NOMO-1 (cell line): ENCODE measurements around the gene KATNIP.
A peak's percentile ranks its signal among the peaks of the same experiment; 100 is the strongest.
"Not testable (repeated sequence)": the region's sequence is repeated elsewhere in the genome, so short reads cannot be mapped to it uniquely, and the experiment has no call there.

Experiments used
- DNase-seq, 2 experiments: peaks; one replicate each; lab custom pipeline; 2025; ENCODE audit not compliant: unreplicated experiment in 2 of 2; lab: John Stamatoyannopoulos, UW

KATNIP gene

DNA sequence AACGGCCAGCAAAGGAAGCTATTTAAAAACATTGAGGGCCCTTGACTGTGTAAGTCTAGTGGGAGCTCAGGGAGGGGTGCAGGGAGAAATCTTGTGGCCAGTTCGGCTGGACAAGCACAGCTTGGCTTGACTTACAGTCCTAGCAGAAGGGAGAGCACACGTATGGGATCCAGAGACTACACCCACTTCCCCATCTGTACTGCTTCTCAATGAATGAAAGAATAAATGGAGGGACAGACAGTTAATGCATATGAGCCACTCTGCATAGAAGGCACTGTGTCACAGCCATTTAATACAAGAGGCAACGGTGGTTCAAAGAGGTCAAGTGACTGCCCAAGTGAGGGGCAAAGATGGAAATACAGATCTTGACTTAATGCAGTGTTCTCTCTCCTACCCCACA, 15.7 kb upstream of the KATNIP start:
- DNase-seq: no peak

DNA sequence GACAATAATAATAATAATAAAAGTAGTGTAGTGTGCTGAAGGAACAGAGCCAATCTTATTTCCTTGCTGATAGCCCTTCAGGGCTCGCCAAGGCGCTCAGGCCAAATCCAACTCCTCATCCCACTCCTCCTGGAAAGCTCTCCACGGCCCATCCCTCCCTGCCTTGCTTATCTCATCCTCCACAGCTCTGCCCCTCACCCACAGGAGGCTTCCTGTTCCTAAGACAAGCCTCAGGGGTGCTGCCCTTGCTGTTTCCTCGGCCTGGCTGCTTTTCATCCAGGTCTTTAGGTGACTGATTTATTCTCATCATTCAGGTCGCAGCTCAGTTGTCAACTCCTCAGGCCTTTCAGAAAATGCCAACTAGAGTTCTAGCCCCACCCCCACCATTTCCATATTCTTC, 11.4 kb upstream of the KATNIP start:
- no peak for DNase-seq

DNA sequence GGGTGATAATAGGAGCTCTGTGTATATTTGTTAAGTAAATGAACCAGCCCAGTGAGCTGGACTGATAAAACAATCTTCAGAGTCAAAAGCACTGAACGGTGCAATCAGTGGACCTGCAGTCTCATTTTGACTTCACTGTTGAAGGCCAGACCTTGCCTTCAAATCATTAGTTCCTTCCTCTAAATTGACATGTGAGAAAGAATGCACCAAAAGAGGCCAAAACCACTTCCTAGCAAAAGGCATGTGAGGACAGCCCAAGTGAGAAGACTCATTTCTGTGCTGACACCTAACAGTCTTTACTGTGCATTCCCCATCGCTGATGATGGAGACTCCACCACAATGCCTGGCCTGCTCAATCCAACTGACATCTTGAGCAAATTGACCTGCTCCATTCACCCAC, 10.8 kb upstream of the KATNIP start:
- DNase-seq: no peak

DNA sequence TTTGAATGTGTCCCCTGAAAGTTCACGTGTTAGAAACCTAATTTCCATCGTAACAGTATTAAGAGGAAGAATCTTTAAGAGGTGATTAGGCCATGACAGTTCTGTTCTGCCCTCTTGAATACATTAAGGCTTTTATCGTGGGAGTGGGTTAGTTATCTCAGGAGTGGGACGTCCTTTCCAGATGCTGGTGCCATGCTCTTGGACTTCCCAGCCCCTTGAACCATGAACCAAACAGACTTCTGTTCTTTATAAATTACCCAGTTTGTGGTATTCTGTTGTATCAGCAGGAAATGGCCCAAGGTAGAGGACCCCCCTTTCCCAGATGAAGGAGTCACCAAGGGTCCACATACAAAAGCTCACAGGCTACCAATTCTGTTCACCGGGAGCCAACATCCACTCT, 10.3 kb upstream of the KATNIP start:
- no peak for DNase-seq

DNA sequence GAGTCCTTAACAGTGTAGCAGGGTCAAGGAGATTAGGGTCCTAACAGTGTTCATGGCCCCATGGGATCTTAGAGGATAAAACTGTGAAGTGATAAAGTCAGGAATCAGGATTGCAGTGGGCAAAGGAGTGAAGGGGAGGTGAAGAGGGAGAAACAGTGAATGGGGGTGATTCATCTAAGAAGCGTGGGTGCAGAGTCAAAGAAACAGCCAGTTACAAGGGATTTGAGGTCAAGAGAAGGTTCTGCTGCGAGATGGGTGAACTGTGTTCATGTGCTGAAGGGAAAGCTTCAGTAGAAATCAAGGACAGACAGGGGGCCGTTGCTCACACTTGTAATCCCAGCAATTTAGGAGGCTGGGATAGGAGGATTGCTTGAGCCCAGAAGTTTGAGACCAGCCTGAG, 6.1 kb upstream of the KATNIP start:
- no peak for DNase-seq

DNA sequence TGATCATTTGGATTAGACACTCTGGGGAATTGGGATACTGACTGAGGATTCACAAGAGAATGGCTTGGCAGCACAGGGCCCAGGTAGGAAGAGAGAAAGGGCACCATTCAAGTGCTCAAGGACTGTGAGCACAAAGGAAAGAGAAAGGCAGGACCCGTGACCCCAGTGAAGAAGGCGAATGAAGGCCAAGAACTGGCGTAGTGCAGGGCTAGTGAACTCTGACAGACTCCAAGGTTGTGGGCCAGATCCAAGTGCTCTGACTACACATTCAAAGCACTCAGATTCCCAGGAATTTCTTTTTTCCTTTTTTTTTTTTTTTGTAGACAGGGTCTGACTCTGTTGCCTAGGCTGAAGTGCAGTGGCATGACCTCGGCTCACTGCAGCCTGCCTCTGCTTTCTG, 5.3 kb upstream of the KATNIP start:
- no peak for DNase-seq

DNA sequence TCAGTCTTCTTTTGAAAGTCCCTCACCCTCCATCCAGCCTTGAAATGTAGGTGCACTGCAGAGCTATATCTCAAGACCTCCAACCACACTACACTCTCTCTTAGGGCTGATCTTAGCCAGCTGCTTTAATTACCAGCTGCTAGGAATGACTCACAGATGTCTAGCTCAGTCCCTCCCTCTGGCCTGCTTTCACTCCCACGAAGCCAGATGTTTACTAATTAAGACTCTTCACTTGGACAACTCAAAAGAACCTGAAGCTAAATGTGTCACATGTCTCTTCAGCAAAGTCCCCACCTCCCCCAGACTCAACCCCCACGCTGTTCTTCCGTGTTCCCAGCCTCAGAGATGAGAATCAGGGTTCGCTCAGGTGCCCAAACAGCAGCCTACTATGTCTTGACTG, 2.8 kb upstream of the KATNIP start:
- no peak for DNase-seq

DNA sequence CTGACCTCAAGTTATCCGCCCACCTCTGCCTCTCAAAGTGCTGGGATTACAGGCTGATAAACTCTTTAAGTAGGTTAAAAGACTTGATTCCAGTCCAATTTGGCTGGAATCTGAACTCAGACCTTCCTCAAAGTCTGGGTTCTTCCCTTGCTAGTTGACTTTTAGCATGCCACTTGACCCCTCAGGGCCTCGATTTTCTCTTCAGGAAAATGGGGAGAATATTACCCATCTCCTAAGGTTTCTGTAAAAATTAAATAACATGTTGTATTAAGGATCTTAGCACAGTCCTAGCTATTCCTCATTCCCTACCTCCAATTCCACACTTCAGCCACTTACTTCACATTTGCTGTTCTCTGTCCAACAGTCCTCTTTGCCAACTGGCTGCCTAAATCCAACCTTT, 2.1 kb upstream of the KATNIP start:
- no peak for DNase-seq

DNA sequence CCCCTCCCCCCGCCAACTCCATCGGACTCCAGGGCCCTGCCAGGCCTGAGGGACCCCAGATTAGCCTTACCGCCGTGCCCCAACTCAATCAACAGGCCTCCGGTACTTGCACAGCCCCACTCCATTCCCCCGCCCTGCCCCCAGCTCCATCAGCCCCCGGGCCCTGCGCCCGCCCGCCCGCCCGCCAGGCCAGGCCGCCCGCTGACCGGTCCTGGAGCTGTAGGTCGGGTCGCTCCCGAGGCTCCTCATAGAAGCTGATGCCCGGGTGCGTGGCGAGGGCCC, 539 bp upstream of the KATNIP start:
- DNase-seq: no peak

DNA sequence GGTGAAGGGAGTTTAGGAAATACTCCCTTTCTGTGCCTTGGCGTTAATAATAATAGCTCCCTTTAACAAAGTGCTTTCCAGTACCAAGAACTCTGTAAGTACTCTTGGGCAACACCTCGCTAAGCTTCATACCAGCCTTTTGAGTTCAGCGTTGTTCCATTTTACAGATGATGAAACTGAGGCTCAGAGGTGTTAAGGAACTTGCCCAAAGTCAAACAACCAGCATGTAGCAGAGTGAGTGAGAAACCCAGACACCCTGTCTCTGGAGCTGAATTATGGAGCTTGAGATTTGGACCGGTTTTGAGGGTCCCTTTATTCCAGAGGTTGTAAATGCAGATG, 607 bp downstream of the KATNIP start:
- DNase-seq: peak in 1 of 2 experiments; percentile 31

DNA sequence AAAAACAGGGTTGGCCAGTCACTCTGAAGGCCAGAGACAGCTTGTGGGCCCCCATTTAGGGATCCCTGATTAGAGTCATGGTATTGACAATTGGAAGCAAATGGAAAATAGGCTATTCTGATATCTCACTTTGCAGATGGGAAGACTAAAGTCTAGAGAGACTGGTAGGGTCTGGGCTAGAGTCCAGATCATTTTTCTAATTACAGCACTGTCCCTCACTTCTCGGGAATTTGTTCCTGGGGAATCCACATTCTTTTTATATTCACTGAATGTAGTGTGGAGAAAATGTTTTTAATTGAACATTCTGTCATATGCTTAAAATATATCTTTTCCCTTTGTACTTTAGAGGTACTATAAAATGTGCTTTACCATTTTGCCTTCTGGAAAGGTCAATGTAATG, 1.1 kb downstream of the KATNIP start:
- no peak for DNase-seq

DNA sequence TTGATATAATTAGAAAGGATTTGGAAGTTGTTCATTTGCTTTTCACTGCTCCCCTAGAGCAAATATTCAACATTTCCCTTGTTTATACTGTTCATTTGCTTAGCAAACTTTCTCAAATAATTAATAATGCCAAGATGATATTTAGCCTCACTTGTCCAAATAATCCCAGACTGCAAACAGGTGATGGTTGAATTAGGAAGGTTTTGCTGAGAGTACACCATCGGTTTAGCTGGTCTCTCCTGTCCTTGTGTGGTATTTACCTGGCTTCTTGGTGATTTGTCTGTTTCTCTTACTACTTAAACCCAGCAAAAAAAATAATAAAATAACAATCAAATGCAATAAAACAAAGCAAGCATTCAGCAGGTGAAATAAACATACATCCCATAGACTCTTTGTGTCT, 6.5 kb downstream of the KATNIP start:
- DNase-seq: no peak

DNA sequence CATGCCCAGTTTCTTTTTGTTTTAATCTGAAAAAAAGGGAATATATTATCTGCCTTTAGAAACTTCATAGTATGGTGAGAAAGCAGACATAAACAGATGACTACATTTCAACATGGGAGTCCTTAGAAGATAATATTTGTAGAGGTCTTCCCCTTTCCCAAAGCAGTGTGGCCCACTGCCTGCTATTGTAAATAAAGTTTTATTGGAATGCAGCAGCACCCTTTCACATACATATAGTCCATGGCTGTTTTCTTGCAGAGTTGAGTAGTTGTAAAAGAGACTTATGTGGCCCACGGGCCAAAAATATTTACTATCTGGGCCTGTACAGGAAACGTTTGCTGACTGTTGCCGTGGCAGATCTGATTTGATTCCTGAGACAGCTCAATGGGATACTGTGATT, 8.5 kb downstream of the KATNIP start:
- DNase-seq: no peak

DNA sequence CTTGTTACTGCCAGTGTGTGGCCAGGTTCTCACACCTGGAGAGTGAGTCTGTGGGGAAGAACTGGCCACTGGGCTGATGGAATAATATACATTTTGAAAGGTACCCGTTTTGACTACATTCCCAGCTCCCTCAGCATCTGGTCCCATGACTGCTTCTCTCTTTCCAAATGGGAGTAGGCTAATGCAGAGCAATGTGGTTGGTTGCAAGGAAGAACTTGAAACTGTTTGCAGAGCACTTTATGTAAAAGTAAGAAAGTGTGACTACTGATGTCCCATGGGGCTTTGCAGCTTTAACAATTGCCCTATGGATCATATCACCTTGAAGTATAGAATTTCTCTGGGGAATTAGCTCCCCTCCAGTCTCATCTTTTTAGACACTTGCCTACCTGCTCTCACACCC, 9.0 kb downstream of the KATNIP start:
- DNase-seq: no peak

DNA sequence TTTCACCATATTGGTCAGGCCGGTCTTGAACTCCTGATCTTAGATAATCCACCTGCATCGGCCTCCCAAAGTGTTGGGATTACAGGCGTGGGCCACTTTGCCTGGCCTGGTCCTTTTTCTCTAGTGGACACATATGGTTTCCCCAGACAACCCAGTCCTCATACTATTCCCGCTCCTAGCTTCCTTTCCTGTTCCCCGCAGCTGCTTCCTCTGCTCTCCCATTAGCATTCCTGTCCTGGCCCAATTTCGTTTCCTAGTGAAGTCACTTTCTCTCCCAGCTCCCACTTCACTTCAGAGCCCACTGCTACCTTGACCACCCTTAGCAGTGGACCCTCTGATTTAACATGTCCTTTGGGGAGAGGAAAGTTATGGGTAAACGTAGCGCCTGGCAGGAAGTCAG, 11.3 kb downstream of the KATNIP start:
- DNase-seq: no peak

DNA sequence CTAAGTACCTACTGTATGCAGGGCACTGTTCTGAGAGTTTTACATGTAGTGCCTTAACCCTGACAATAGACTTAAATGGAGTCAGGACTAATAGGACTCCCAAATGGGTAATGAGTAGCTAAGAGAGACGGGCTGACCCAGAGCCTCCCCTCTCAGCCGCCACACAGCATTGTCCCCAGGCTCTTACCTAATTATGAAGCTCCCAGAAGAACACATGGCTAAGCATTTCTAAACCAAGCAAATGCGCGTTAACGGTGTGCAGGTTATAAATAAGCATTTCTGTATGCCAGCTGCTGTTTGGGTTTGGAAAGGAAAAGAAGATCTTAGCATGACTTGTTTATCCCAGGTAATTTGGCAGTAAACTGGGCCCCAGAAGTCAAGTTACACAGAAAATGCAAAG, 14.3 kb downstream of the KATNIP start:
- DNase-seq: no peak

DNA sequence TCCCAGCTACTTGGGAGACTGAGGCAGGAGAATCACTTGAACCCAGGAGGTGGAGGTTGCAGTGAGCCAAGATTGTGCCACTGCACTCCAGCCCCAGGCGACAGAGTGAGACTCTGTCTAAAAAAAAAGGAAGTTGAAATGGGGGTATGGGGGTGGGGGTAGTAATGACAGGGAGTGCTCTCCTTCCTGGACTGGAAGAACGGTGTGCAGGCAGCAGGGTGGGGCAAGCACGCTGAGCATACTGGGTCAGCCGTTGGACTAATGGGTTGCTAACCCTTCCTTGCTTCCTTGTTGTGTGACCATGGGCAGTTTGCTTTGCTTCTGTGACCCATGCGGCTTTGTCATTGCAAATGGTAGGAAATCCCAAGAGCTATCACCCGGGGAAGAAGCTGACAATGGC, 16.5 kb downstream of the KATNIP start:
- peak; percentile 82 to 87 for DNase-seq

DNA sequence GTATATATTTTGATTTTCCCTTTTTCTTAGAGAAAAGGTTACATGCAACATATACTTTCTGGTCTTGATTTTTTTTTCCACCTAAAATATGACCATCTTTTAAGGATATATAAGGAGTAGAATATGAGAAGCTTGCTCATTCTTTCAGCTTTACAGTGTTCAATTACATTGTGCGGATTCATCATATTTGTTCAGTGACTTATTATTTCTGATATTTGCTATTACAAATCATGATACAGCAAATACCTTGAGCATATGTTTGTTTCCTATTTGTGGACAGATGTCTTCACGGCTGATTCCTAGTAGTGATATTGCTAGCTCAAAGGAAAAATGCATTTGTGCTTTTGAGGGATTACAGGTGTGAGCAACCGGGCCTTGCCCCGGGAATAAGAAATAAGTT, 18.1 kb downstream of the KATNIP start:
- DNase-seq: no peak

DNA sequence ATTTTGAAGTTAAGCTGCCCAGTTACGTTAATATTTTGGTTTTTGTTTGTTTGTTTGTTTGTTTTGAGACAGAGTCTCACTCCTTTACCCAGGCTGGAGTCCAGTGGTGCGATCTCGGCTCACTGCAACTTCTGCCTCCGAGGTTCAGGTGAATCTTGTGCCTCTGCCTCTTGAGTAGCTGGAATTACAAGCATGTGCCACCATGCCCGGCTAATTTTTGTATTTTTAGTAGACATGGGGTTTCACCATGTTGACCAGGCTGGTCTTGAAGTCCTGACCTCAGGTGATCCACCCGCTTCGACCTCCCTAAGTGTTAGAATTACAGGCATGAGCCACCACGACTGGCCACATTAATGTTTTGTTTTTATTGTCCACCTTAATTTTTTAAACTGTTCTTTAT, 21.0 kb downstream of the KATNIP start:
- DNase-seq: not testable (repeated sequence)

DNA sequence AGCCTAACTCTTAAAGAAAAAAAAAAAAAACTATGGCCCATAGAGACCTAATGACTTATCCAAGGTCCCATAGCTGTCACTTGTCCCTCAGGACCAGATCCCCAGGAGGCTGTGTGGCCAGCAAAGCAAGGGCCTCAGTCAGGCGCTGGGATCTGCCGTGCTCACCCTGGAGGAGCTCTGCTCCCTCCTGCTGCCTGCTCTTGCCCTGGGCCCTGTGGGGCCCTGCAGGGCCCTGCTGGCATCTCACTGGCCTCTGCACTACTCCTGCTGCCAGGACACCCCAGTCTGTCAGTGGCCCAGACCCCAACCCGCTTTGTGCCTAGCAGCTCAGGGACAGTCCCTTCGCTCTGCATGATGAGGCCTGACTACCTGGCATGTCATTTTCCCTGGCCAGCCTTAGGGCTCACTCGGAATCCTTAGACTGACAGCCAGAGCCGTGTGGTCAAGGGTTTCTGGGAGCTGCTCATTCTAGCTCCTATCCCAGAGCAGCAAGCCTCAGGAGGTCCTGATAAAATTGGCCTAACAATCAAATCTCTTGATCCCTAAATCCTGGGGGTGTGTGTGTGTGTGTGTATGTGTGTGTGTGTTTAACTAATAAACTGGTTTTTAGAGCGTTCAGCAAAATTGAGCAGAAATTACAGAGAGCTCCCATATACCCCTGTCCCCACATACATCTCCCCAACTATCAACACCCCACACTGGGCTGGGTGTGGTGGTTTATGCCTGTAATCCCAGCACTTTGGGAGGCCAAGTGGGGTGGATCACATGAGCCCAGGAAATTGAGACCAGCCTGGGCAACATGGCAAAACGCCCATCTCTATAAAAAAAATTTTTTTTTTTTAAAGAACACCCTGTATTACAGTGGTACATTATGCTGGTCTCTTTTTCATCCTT, 21.7 kb downstream of the KATNIP start:
- no peak for DNase-seq

DNA sequence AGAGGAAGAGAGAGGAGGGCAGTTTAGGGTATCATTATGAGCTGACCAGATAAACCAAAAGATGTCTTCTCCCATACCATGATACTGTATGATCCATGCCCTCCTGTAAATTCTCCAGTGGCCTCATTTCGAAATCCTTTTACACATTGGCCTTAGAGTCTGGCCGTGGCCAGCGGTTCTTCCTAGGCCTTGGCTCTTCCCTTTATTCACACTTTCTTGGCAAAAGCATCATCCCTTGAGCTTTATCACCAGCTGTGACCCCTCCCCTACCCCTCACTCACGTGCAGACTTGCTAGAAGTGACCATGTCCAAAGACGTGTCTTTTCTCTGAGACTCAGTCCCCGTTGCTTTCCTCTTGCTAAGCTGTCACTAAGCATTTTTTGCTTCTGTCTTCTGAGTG, 22.8 kb downstream of the KATNIP start:
- DNase-seq: no peak

DNA sequence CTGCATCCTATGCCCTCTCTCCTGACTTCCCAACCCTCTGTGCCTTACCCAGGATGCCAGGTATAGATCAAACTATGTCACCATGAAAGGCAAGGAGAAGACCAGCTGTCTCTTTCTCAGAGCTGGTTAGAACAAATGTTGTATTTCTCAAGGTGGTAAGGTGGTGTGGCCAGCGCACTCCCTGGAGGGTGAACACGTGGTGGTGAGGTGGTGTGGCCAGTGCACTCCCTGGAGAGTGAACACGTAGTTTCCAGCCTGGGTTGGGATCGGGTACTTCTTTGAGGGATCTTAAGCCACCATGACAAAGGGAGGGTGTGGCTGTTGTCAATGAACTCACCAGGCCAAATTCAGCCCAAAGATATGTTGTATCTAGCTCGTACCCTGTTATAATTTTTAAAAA, 26.8 kb downstream of the KATNIP start:
- no peak for DNase-seq
